K562 (cell line): ENCODE measurements around the gene NBEAL2. TPM values are rescaled to one million over a fixed set of nuclear protein-coding genes. Genes with fewer than 3 reads are reported as not detected.

Experiments used
- ERF ChIP-seq: fragments of 450-650 bp; formaldehyde crosslinking; IDR thresholded peaks from 2 replicates; pipeline ENCODE4 v1.4.0; 2020; ENCODE audit warnings: mild to moderate bottlenecking, mixed read lengths
- ESRRB ChIP-seq: fragments of 250-450 bp; sonication (Bioruptor Pico); IDR thresholded peaks from 2 replicates; pipeline ENCODE4 v1.5.0; 2020; ENCODE audit warnings: mild to moderate bottlenecking, moderate library complexity, borderline replicate concordance
- HDAC1 ChIP-seq, 2 experiments: fragments of 450-650 bp; IDR thresholded peaks; 2 replicates each; pipeline ENCODE4 v1.6.1; 2016 to 2017; ENCODE audit warnings: inconsistent platforms in 1 of 2, mild to moderate bottlenecking in 1 of 2, moderate library complexity in 1 of 2
- HDAC2 ChIP-seq: fragments of 450-650 bp; IDR thresholded peaks from 2 replicates; pipeline ENCODE4 v1.6.1; 2016; ENCODE audit warnings: mild to moderate bottlenecking
- MECOM ChIP-seq: fragments of 250-450 bp; sonication (Bioruptor Pico); IDR thresholded peaks from 2 replicates; pipeline ENCODE4 v1.8.0; 2022; ENCODE audit warnings: inconsistent platforms
- MXI1 ChIP-seq: IDR thresholded peaks from 2 replicates; pipeline ENCODE4 v1.6.1; 2011; ENCODE audit warnings: low read depth, mild to moderate bottlenecking, improper control_type of control experiment, low read length
- PURB ChIP-seq: sonication (generic); formaldehyde crosslinking; IDR thresholded peaks from 2 replicates; pipeline ENCODE4 v1.9.0; 2021; ENCODE audit warnings: low read depth, mild to moderate bottlenecking, missing genetic modification reagents
- RBBP5 ChIP-seq: fragments of 200-600 bp; sonication (generic); IDR thresholded peaks from 2 replicates; pipeline ENCODE4 v1.6.1; 2012; ENCODE audit warnings: borderline replicate concordance, mild to moderate bottlenecking, low read length, control low read depth, inconsistent platforms; ENCODE audit not compliant: insufficient read depth, poor library complexity, severe bottlenecking
- TCF7 ChIP-seq: sonication (generic); IDR thresholded peaks from 2 replicates; pipeline ENCODE4 v1.6.1; 2016; ENCODE audit warnings: antibody characterized with exemption, borderline replicate concordance
- XRCC4 ChIP-seq: IDR thresholded peaks from one replicate; pipeline ENCODE4 v1.6.1; 2011; ENCODE audit not compliant: insufficient read depth, insufficient read length; ENCODE audit errors: extremely low read depth
- ZNF143 ChIP-seq: sonication (generic); formaldehyde crosslinking; IDR thresholded peaks from 2 replicates; pipeline ENCODE4 v1.9.0; 2022; ENCODE audit warnings: mild to moderate bottlenecking, missing genetic modification reagents
- ZNF354B ChIP-seq: fragments of 250-450 bp; sonication (Bioruptor Pico); IDR thresholded peaks from 2 replicates; pipeline ENCODE4 v1.4.0; 2020
- ZNF444 ChIP-seq: fragments of 250-450 bp; sonication (Bioruptor Pico); IDR thresholded peaks from 2 replicates; pipeline ENCODE4 v1.4.0; 2020; ENCODE audit warnings: mild to moderate bottlenecking, moderate library complexity
- ZNF507 ChIP-seq: conservative IDR thresholded peaks from 2 replicates; pipeline ENCODE4 v1.6.1; 2017; ENCODE audit warnings: missing genetic modification characterization, missing compliant biosample characterization
- polyA plus RNA-seq, 8 experiments: library from polyadenylated mRNA; depleted of rRNA in 4 of 8; stranded (reverse) in 5 of 8; unstranded in 3 of 8; fragments of >200 nt; fragmentation: Nextera tagmentation in 2 of 8; fragmentation: Illumina TruSeq in 1 of 8; extraction: Ambion mirVana in 2 of 8; extraction: Trizol in 1 of 8; gene quantifications; 2 replicates each; pipeline versions ENCODE4 v1.2.1 to v1.2.3, GENCODE V29; 2011 to 2014; ENCODE audit warnings: inconsistent platforms in 1 of 8, missing spikeins in 1 of 8
- total RNA-seq, 7 experiments: library from RNA; depleted of rRNA in 6 of 7; stranded (reverse); fragments of >200 nt in 6 of 7; fragmentation: Illumina TruSeq in 2 of 7; extraction: Trizol in 2 of 7; gene quantifications; 2 replicates each; pipeline versions ENCODE4 v1.2.1 to v1.2.3, GENCODE V29; 2011 to 2021; ENCODE audit warnings: low replicate concordance in 1 of 7
- TF ChIP-seq, protein P1 (sequence below), 2 experiments: fragments of 250-450 bp in 1 of 2; fragments of 450-650 bp in 1 of 2; sonication (Bioruptor Pico) in 1 of 2; IDR thresholded peaks; 2 replicates each; pipeline versions ENCODE4 v1.6.1 to v1.8.0; 2016 to 2021; ENCODE audit warnings: mild to moderate bottlenecking in 2 of 2, moderate library complexity in 2 of 2, missing compliant biosample characterization in 1 of 2, missing genetic modification characterization in 1 of 2
- TF ChIP-seq, protein P2 (sequence below): IDR thresholded peaks from 2 replicates; pipeline ENCODE4 v1.6.1; 2014; ENCODE audit warnings: antibody characterized with exemption
- TF ChIP-seq, protein P3 (sequence below): IDR thresholded peaks from 2 replicates; pipeline ENCODE4 v1.6.1; 2011; ENCODE audit warnings: borderline replicate concordance, low read depth, mild to moderate bottlenecking, moderate library complexity, low read length; ENCODE audit not compliant: insufficient read depth, poor library complexity, severe bottlenecking
- TF ChIP-seq, protein P4 (sequence below): fragments of 250-450 bp; sonication (Bioruptor Pico); IDR thresholded peaks from 2 replicates; pipeline ENCODE4 v1.4.0; 2020

NBEAL2 gene
- total and polyA plus RNA-seq, 9 of the 15 experiments (the other 6 are each of a cell fraction or from before 2014, with no cell fraction given) = 0.06 to 114 (median 29.6) TPM

DNA sequence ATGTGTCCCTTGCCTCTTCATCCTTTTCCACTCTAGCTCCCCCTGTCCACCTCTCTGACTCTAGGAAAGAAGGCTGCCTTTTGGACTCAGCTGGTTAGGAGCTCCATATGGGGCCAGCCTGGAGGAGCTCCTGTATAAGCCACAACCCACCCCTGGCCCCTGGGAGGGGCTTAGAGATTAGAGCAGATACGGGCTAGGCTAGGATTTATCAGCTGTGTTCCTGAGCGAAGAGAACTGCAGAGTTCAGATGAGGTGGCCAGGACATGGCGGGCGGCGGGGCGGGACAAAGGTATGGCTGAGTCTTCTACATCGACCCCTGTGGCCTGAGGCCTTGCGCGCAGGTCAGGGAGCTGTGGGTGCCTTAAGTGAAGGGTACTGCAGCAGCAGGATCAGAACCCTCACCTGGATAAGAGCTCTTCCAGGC, 7.9 kb downstream of the NBEAL2 start (continued):
- TF ChIP-seq, protein P1, sequence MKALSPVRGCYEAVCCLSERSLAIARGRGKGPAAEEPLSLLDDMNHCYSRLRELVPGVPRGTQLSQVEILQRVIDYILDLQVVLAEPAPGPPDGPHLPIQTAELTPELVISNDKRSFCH (CRISPR knock-in tag; IDR thresholded peaks at IDR 0.05) = no peak
- TF ChIP-seq, protein P1 (tag; IDR thresholded peaks at IDR 0.05) = no peak
- TF ChIP-seq RBBP5 = peak; percentile 67
- TF ChIP-seq, protein P2, sequence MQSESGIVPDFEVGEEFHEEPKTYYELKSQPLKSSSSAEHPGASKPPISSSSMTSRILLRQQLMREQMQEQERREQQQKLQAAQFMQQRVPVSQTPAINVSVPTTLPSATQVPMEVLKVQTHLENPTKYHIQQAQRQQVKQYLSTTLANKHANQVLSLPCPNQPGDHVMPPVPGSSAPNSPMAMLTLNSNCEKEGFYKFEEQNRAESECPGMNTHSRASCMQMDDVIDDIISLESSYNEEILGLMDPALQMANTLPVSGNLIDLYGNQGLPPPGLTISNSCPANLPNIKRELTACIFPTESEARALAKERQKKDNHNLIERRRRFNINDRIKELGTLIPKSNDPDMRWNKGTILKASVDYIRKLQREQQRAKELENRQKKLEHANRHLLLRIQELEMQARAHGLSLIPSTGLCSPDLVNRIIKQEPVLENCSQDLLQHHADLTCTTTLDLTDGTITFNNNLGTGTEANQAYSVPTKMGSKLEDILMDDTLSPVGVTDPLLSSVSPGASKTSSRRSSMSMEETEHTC = peak; percentile 13; the same call in 1 of the 2 replicates
- TF ChIP-seq ZNF444 = no peak
- peak; percentile 76 for TF ChIP-seq HDAC2
- peak in 1 of 2 experiments; percentile 66; a peak in 2 of 4 replicates for TF ChIP-seq HDAC1 (IDR thresholded peaks at IDR 0.05)
- TF ChIP-seq ZNF354B (CRISPR knock-in tag) = no peak
- TF ChIP-seq ZNF143 (CRISPR knock-in tag) = peak; percentile 21; the same call in 1 of the 2 replicates
- TF ChIP-seq PURB (CRISPR knock-in tag) = no peak
- TF ChIP-seq, protein P3, sequence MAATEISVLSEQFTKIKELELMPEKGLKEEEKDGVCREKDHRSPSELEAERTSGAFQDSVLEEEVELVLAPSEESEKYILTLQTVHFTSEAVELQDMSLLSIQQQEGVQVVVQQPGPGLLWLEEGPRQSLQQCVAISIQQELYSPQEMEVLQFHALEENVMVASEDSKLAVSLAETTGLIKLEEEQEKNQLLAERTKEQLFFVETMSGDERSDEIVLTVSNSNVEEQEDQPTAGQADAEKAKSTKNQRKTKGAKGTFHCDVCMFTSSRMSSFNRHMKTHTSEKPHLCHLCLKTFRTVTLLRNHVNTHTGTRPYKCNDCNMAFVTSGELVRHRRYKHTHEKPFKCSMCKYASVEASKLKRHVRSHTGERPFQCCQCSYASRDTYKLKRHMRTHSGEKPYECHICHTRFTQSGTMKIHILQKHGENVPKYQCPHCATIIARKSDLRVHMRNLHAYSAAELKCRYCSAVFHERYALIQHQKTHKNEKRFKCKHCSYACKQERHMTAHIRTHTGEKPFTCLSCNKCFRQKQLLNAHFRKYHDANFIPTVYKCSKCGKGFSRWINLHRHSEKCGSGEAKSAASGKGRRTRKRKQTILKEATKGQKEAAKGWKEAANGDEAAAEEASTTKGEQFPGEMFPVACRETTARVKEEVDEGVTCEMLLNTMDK = no peak
- no peak for TF ChIP-seq MXI1
- TF ChIP-seq, protein P4, sequence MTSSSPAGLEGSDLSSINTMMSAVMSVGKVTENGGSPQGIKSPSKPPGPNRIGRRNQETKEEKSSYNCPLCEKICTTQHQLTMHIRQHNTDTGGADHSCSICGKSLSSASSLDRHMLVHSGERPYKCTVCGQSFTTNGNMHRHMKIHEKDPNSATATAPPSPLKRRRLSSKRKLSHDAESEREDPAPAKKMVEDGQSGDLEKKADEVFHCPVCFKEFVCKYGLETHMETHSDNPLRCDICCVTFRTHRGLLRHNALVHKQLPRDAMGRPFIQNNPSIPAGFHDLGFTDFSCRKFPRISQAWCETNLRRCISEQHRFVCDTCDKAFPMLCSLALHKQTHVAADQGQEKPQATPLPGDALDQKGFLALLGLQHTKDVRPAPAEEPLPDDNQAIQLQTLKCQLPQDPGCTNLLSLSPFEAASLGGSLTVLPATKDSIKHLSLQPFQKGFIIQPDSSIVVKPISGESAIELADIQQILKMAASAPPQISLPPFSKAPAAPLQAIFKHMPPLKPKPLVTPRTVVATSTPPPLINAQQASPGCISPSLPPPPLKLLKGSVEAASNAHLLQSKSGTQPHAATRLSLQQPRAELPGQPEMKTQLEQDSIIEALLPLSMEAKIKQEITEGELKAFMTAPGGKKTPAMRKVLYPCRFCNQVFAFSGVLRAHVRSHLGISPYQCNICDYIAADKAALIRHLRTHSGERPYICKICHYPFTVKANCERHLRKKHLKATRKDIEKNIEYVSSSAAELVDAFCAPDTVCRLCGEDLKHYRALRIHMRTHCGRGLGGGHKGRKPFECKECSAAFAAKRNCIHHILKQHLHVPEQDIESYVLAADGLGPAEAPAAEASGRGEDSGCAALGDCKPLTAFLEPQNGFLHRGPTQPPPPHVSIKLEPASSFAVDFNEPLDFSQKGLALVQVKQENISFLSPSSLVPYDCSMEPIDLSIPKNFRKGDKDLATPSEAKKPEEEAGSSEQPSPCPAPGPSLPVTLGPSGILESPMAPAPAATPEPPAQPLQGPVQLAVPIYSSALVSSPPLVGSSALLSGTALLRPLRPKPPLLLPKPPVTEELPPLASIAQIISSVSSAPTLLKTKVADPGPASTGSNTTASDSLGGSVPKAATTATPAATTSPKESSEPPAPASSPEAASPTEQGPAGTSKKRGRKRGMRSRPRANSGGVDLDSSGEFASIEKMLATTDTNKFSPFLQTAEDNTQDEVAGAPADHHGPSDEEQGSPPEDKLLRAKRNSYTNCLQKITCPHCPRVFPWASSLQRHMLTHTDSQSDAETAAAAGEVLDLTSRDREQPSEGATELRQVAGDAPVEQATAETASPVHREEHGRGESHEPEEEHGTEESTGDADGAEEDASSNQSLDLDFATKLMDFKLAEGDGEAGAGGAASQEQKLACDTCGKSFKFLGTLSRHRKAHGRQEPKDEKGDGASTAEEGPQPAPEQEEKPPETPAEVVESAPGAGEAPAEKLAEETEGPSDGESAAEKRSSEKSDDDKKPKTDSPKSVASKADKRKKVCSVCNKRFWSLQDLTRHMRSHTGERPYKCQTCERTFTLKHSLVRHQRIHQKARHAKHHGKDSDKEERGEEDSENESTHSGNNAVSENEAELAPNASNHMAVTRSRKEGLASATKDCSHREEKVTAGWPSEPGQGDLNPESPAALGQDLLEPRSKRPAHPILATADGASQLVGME (CRISPR knock-in tag) = peak; percentile 63; the same call in 1 of the 2 replicates
- no peak for TF ChIP-seq MECOM (CRISPR knock-in tag)
- no peak for TF ChIP-seq ZNF507 (tag)
- TF ChIP-seq XRCC4 = no peak
- no peak for TF ChIP-seq TCF7
- no peak for TF ChIP-seq ESRRB
- 0 out of 2 replicates have a peak, but pooled peaks have one; percentile 12 for TF ChIP-seq ERF
